SH-SY5Y (cell line): Measurements from ENCODE around the gene CALU.

Experiments
- GATA2 ChIP-seq: IDR thresholded peaks from 2 replicates; pipeline ENCODE4 v1.6.1; 2011; ENCODE audit warnings: mild to moderate bottlenecking, low read depth, low read length
- GATA3 ChIP-seq: IDR thresholded peaks from 2 replicates; pipeline ENCODE4 v1.6.1; 2011; ENCODE audit warnings: low read depth, mild to moderate bottlenecking, low read length, moderate library complexity

- no peak for TF ChIP-seq GATA2
- TF ChIP-seq GATA3 = no peak
Observed at GRCh38 chr7:128785738-128786137, 46.6 kb downstream of the CALU start.
